Psoas muscle (tissue), 8 donors: ENCODE results near the gene DRAXIN. TPM values are rescaled to one million over a fixed set of nuclear protein-coding genes. Genes with fewer than 3 reads are reported as not detected.

Source experiments
- ATAC-seq, 4 donors: fragments of 200-7000 bp; cut with Tn5 transposase; one replicate each; pipeline ENCODE4 v1.9.1; 2020; ENCODE audit warnings: moderate library complexity in 3 of 4, mild to moderate bottlenecking in 2 of 4
- DNase-seq, 2 donors: peaks; one replicate each; pipeline ENCODE4 v3.0.0-alpha.2; 2020
- H3K27ac ChIP-seq: fragments of 200-600 bp; one replicate; pipeline ENCODE4 v1.8.0; 2022
- H3K27me3 ChIP-seq, 3 donors: fragments of 200-600 bp in 1 of 3; one replicate each; pipeline versions ENCODE4 v1.6.1 to v1.8.0; 2013 to 2022; ENCODE audit warnings: low read length in 2 of 3, mild to moderate bottlenecking in 2 of 3, moderate library complexity in 1 of 3; ENCODE audit not compliant: insufficient read depth in 3 of 3
- H3K36me3 ChIP-seq, 2 donors: fragments of 200-600 bp in 1 of 2; one replicate each; pipeline versions ENCODE4 v1.6.1 to v1.8.0; 2013 to 2022; ENCODE audit warnings: low read depth in 1 of 2, mild to moderate bottlenecking in 1 of 2, moderate library complexity in 1 of 2; ENCODE audit not compliant: insufficient read depth in 1 of 2
- H3K4me1 ChIP-seq: fragments of 200-600 bp; one replicate; pipeline ENCODE4 v1.8.0; 2022
- H3K4me3 ChIP-seq: fragments of 200-600 bp; one replicate; pipeline ENCODE4 v1.8.0; 2022; ENCODE audit warnings: mild to moderate bottlenecking
- H3K9me3 ChIP-seq: fragments of 200-600 bp; one replicate; pipeline ENCODE4 v1.8.0; 2022
- WGBS, 3 donors: extraction: QIAGEN DNeasy Blood & Tissue Kit; methylation state at CpG; one replicate each; pipeline versions ENCODE4 v1.1.6 to v1.1.7; 2013; 5-methylcytosine and 5-hydroxymethylcytosine counted together
- intact Hi-C, 2 donors: fragments of 100-400 bp; cut with DNase I; formaldehyde crosslinking; loops; one replicate each; pipeline versions ENCODE4 v1.11.0 to v1.14.2; 2022
- polyA plus RNA-seq, 3 donors: library from polyadenylated mRNA; stranded (reverse); fragments of 200-250 nt; gene quantifications; one replicate each; pipeline ENCODE4 v1.2.3, GENCODE V29; 2013
- total RNA-seq, 4 donors: library from RNA; stranded (reverse); fragmentation: NEBNext Ultra II Directional in 2 of 4; extraction: Animal tissue kit (Norgen Biotek cat#: 25700) in 2 of 4; gene quantifications; one replicate each; pipeline versions ENCODE4 v1.2.1 to v1.2.4, GENCODE V29; 2021 to 2023
- TF ChIP-seq, protein P1 (sequence below): fragments of 200-600 bp; IDR thresholded peaks from one replicate; pipeline ENCODE4 v1.8.0; 2022; ENCODE audit warnings: antibody characterized with exemption
- donor health status: healthy with polysubstance abuse.
- donor health status: DM: no; HTN: no; CAD: no; lungs with moderate emphysema.
- donor health status: Bipolar disorder and iron deficiency.
- donor health status: healthy.
- donor health status: DM: yes; HTN: yes; CAD: no.
- donor health status: DM: no; HTN: no; CAD: no.
- donor health status: DM: no; HTN: no; CAD: no.
- donor health status: DM: yes; HTN: yes; CAD: no.

DRAXIN gene
- total and polyA plus RNA-seq, 7 donors, result 0.01 to 0.65 (median 0.04) TPM; not detected in 4

DNA sequence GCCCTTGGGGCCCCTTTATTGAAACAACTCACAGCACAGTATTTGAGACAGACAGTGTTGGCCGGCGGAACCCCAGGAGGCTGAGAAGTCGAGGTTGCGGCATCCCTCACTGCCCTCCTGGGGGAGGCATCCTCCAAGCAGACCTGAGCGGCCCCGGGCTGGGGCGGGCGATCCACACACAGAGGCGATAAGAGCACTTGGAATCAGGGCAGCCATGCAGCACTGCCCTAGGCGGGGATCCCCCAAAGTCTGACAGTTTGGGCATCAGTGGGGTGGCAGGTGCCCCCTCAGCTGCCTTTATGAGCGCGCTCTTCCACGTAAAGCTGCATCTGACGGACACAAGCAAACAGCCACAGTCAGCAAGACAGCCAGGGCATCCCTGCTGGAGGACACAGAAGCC lies 17.0 kb upstream of the DRAXIN start:
- Histone ChIP-seq H3K4me1 (no peaks in the 10 kb centered on the region), H3K36me3 (peaks cover 0 to 67% of the 10 kb centered on the region in 2 donors), H3K27ac (no peak overlapping the region), H3K4me3 (no peak overlapping the region), H3K27me3 (no peaks in the 10 kb centered on the region), H3K9me3 (no peaks in the 10 kb centered on the region)
- DNase-seq, result no peak
- TF ChIP-seq, protein P1, sequence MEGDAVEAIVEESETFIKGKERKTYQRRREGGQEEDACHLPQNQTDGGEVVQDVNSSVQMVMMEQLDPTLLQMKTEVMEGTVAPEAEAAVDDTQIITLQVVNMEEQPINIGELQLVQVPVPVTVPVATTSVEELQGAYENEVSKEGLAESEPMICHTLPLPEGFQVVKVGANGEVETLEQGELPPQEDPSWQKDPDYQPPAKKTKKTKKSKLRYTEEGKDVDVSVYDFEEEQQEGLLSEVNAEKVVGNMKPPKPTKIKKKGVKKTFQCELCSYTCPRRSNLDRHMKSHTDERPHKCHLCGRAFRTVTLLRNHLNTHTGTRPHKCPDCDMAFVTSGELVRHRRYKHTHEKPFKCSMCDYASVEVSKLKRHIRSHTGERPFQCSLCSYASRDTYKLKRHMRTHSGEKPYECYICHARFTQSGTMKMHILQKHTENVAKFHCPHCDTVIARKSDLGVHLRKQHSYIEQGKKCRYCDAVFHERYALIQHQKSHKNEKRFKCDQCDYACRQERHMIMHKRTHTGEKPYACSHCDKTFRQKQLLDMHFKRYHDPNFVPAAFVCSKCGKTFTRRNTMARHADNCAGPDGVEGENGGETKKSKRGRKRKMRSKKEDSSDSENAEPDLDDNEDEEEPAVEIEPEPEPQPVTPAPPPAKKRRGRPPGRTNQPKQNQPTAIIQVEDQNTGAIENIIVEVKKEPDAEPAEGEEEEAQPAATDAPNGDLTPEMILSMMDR, result no peak
- 95 to 97% (median 96%) methylated on average over 14 of the region's 14 CpGs for WGBS, 3 donors
- intact Hi-C loops, result no loop called here
- ATAC-seq, result no peak

DNA sequence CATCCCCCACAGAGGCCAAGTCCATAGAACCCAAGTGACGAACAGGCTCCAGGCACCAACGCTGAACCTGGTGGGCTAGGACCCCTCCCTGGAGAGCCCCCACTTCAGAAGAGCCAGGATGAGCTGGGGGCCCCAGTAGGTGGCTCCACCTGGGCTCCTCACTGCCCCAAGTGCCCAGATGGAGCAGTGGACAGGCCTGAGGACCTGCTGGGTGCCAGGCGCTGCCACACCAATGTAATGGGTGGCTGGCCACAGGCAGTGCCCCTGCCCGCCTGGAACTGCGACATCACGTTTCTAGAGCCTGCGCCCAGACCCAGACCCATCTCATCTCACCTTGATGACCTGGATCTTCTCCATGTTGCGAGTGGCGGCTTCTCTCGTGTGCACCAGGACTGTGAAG lies 16.2 kb upstream of the DRAXIN start:
- intact Hi-C loops, result loop anchor here in 1 of 2 donors (5.0 kb wide), 1 partner anchor 42 kb away; no protein-coding TSS in a partner anchor
- 96 to 97% (median 97%) methylated on average over 10 of the region's 10 CpGs for WGBS, 3 donors
- Histone ChIP-seq H3K36me3 (peaks cover 0 to 62% of the 10 kb centered on the region in 2 donors), H3K9me3 (no peaks in the 10 kb centered on the region), H3K4me1 (peaks cover 7% of the 10 kb centered on the region), H3K27ac (no peak overlapping the region), H3K4me3 (no peak overlapping the region), H3K27me3 (no peaks in the 10 kb centered on the region)
- ATAC-seq (no peak), DNase-seq (no peak)
- TF ChIP-seq, protein P1, result no peak

DNA sequence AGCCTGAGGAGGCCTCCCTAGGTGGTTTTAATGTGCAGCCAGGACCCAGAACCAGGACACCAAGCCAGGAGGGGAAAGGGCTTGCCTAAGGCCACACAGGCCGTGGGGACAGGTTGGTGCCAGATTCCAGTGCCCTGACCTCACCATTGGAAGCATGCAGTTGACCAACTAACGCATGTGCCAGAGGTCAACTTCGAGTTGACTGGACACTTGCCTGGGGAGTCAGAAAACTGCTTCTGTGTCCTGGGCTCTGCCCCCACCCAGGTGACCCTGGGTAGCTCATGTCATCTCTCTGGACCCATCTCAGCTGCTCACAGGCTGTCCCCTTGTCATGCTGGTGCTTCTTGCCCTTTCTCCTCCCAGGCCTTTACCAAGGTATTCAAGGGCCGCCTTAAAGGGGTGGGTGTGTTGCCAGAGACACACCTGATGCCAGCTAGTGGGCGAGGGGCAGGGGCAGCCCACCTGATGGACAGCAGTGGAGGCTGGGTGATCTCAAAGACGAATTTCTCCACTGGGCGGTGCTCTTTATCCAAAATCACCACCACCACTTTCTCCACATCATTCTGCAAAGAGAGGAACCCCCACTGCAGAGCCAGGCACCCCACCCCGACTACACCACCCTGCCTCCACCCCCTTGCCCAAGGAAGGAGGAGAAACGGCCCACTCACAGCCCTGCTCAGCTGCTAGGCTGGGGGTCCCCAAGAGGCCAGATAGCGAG lies 15.0 kb upstream of the DRAXIN start:
- Histone ChIP-seq H3K36me3 (peaks cover 0 to 57% of the 10 kb centered on the region in 2 donors), H3K27ac (no peak overlapping the region), H3K27me3 (no peaks in the 10 kb centered on the region), H3K4me1 (peaks cover 7% of the 10 kb centered on the region), H3K9me3 (no peaks in the 10 kb centered on the region), H3K4me3 (no peak overlapping the region)
- DNase-seq (no peak), ATAC-seq (no peak)
- TF ChIP-seq, protein P1, result no peak
- 72 to 80% (median 72%) methylated on average over 10 of the region's 10 CpGs for WGBS, 3 donors
- intact Hi-C loops, result loop anchor here in 1 of 2 donors (5.0 kb wide), 1 partner anchor 41 kb away; no protein-coding TSS in a partner anchor

DNA sequence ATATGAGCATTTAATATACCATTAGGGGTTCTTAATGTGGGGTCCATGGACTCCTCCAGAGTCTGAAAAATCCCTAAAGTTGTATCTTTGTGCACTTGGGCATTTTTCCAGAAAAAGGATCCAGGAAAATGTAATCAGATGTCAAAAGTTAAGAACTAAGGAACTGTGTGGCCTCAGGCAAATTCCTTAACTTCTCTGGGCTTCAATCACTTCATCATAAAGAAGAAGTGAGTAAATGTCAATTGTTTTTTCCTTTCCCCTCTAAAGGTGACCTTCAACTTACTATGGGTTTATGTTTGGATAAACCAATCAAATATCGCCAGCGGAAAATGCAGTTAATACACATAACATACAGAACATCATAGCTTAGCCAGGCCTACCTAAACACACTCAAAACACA lies 13.1 kb upstream of the DRAXIN start:
- H3K4me1 ChIP-seq, result peaks cover 7% of the 10 kb centered on the region
- ATAC-seq (no peak), DNase-seq (no peak)
- intact Hi-C loops, result loop anchor here in 1 of 2 donors (5.0 kb wide), 1 partner anchor 39 kb away; no protein-coding TSS in a partner anchor
- WGBS, 3 donors, result 98 to 100% (median 99%) methylated on average over 2 of the region's 2 CpGs
- H3K4me3 ChIP-seq, result no peak overlapping the region
- peaks cover 0 to 38% of the 10 kb centered on the region in 2 donors for H3K36me3 ChIP-seq
- no peak overlapping the region for H3K27ac ChIP-seq
- H3K9me3 ChIP-seq, result no peaks in the 10 kb centered on the region
- no peaks in the 10 kb centered on the region for H3K27me3 ChIP-seq
- TF ChIP-seq, protein P1, result no peak
